ENCODE measurements around the gene ZNF366. TPM values are rescaled to one million over a fixed set of nuclear protein-coding genes. Genes with fewer than 3 reads are reported as not detected.

The ZNF366 gene
- total RNA-seq, 1 donor from 2014 or later: 3.2 TPM

GRCh38 chr5:72447751-72448150 is 59.5 kb downstream of the ZNF366 start:
- intact Hi-C loops (cut with DNase I): no loop called here
- Histone ChIP-seq H3K36me3 (no peaks in the 10 kb centered on the region), H3K4me1 (peaks cover 22% of the 10 kb centered on the region)

DNA sequence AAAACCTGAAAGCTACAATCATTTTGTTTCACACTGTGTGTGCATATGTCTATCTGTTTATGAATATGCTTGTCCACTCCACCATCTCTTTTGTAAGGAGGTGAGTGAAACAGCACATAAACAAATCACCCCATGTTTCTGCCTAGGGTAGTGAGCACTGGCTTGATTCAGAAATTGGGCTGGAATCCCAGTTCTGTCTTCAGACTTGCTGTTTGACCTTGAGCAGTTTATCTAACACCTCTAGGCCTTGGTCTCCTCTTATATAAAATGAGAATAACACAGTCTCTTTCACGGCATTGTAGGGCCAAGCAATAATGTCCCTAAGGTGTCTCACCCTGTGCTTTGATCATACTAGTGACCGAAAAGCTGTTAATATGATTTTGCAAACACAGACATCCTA is 61.2 kb downstream of the ZNF366 start:
- H3K27me3 ChIP-seq: no peaks in the 10 kb centered on the region
- no peak for DNase-seq (ENCODE audit: extremely low spot score in 2 of 2)
- H3K4me1 ChIP-seq: peaks cover 13% of the 10 kb centered on the region
- no peaks in the 10 kb centered on the region for H3K36me3 ChIP-seq
- no peaks in the 10 kb centered on the region for H3K9me3 ChIP-seq
- TF ChIP-seq, protein P1, sequence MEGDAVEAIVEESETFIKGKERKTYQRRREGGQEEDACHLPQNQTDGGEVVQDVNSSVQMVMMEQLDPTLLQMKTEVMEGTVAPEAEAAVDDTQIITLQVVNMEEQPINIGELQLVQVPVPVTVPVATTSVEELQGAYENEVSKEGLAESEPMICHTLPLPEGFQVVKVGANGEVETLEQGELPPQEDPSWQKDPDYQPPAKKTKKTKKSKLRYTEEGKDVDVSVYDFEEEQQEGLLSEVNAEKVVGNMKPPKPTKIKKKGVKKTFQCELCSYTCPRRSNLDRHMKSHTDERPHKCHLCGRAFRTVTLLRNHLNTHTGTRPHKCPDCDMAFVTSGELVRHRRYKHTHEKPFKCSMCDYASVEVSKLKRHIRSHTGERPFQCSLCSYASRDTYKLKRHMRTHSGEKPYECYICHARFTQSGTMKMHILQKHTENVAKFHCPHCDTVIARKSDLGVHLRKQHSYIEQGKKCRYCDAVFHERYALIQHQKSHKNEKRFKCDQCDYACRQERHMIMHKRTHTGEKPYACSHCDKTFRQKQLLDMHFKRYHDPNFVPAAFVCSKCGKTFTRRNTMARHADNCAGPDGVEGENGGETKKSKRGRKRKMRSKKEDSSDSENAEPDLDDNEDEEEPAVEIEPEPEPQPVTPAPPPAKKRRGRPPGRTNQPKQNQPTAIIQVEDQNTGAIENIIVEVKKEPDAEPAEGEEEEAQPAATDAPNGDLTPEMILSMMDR (IDR thresholded peaks at IDR 0.05): no peak
- TF ChIP-seq POLR2A (IDR thresholded peaks at IDR 0.05) (no peak), POLR2AphosphoS5 (IDR thresholded peaks at IDR 0.05; ENCODE audit: insufficient read depth in 1 of 2, low read depth in 1 of 2) (no peak)
- intact Hi-C loops (cut with DNase I): no loop called here
- no peak overlapping the region for H3K27ac ChIP-seq
- no peak overlapping the region for H3K4me3 ChIP-seq

More at GRCh38 chr5:72447751-72448150, 59.5 kb downstream of the ZNF366 start:
- peak in 1 of 2 donors; percentile 49 for DNase-seq (ENCODE audit: extremely low spot score in 2 of 2)
- Histone ChIP-seq H3K9me3 (no peaks in the 10 kb centered on the region), H3K27me3 (no peaks in the 10 kb centered on the region), H3K4me3 (no peak overlapping the region), H3K27ac (no peak overlapping the region)
- TF ChIP-seq, protein P1 (IDR thresholded peaks at IDR 0.05): no peak
- TF ChIP-seq POLR2A (IDR thresholded peaks at IDR 0.05) (no peak), POLR2AphosphoS5 (IDR thresholded peaks at IDR 0.05; ENCODE audit: insufficient read depth in 1 of 2, low read depth in 1 of 2) (no peak)

GRCh38 chr5:72443883-72444282 is 63.3 kb downstream of the ZNF366 start:
- Histone ChIP-seq H3K27ac (no peak overlapping the region), H3K4me3 (no peak overlapping the region), H3K9me3 (no peaks in the 10 kb centered on the region), H3K36me3 (no peaks in the 10 kb centered on the region), H3K27me3 (no peaks in the 10 kb centered on the region), H3K4me1 (peaks cover 9% of the 10 kb centered on the region)
- DNase-seq (ENCODE audit: extremely low spot score in 2 of 2): no peak
- TF ChIP-seq POLR2AphosphoS5 (IDR thresholded peaks at IDR 0.05; ENCODE audit: insufficient read depth in 1 of 2, low read depth in 1 of 2) (no peak), POLR2A (IDR thresholded peaks at IDR 0.05) (no peak)
- TF ChIP-seq, protein P1 (IDR thresholded peaks at IDR 0.05): no peak
- intact Hi-C loops (cut with DNase I): no loop called here

DNA sequence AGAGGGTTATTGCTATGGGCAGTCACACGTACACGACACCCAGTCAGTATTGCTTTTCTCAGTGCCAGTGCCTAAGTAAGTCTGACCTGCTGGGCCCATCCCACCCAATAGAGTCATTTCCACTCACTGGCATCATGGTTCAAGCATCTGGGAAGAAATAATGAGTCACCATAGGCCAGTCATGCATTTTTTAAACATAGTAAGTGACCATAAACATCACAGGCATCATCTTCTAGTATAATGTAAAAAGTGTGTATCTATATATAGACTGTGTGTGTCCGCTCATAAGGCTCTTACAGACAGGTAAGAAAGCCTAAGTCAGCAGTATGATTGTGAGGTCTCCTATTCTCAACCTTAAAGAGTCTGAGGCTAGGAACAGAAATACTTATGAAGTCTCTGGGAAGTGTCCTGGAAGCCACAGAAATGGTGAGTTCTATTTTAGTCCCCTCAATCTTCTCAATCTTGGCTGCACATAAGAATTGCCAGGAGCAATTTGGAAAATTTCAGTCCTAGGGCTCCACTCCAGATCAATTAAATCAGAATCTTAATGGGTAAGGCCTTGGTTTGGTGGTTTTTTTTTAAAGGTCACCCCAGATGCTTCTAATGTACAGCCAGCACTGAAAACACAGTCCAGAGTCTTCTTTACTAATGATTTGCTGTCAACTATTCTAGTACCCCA is 65.2 kb downstream of the ZNF366 start:
- Histone ChIP-seq H3K9me3 (no peaks in the 10 kb centered on the region), H3K4me1 (peaks cover 9% of the 10 kb centered on the region), H3K27me3 (no peaks in the 10 kb centered on the region), H3K36me3 (no peaks in the 10 kb centered on the region), H3K4me3 (no peak overlapping the region), H3K27ac (peak overlapping the region; percentile 31)
- no peak for DNase-seq (ENCODE audit: extremely low spot score in 2 of 2)
- TF ChIP-seq POLR2A (IDR thresholded peaks at IDR 0.05) (no peak), POLR2AphosphoS5 (IDR thresholded peaks at IDR 0.05; ENCODE audit: insufficient read depth in 1 of 2, low read depth in 1 of 2) (no peak)
- TF ChIP-seq, protein P1 (IDR thresholded peaks at IDR 0.05): no peak
- intact Hi-C loops (cut with DNase I): no loop called here

DNA sequence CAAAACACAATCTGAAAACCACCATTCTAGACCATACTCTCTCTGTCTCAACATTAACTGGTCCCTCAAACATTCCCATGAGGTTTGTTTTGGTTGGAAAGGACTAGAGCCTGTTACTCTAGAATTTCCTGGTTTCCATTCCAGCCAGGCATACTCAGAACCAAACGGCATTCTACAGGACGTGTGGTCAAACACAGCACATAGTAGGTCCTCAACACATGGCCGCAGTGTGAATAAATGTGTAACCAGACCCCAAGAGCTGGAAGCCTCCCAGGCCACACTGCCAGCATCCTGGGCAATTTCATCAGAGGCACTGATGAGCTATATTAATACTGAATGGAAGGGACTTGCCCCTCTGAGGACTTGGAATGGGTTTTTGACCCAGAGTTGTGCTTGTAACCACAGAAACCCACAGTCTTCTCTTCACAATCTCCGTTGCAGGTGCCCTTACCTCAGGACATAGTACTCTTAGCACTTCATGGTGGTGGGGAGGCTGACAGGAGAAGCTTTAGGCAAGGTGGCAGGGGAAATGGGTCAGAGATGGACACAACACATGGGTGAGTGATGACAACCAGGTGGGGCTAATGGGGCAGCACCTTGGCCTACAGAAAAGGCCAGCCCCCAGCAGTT is 66.0 kb downstream of the ZNF366 start:
- Histone ChIP-seq H3K9me3 (no peaks in the 10 kb centered on the region), H3K4me3 (no peak overlapping the region), H3K4me1 (peaks cover 9% of the 10 kb centered on the region), H3K27ac (peak overlapping the region; percentile 28), H3K27me3 (no peaks in the 10 kb centered on the region), H3K36me3 (no peaks in the 10 kb centered on the region)
- intact Hi-C loops (cut with DNase I): no loop called here
- DNase-seq (ENCODE audit: extremely low spot score in 2 of 2): no peak
- no peak for TF ChIP-seq POLR2AphosphoS5 (IDR thresholded peaks at IDR 0.05; ENCODE audit: insufficient read depth in 1 of 2, low read depth in 1 of 2)
- TF ChIP-seq POLR2A (IDR thresholded peaks at IDR 0.05): no peak
- TF ChIP-seq, protein P1 (IDR thresholded peaks at IDR 0.05): no peak

Measured in vagina (tissue), 2 donors.